ENCODE data around the gene A2M. TPM values are rescaled to one million over a fixed set of nuclear protein-coding genes. Genes with fewer than 3 reads are reported as not detected.
"Not testable (repeated sequence)": the region's sequence is repeated elsewhere in the genome, so short reads cannot be mapped to it uniquely, and the experiment has no call there.

The A2M gene
- total RNA-seq: not detected

GRCh38 chr12:9115731-9116559 is at the start of gene A2M:
Gene A2M, minus strand, starts transcription at chr12:9115919. Its CDS starts 70 bp downstream, at chr12:9115849.
- Mint-ChIP-seq H3K4me3 (no peak within 1 kb of the TSS), H3K27me3 (ENCODE audit: low read depth) (no peaks in the 10 kb centered on the region), H3K9me3 (no peaks in the 10 kb centered on the region), H3K36me3 (ENCODE audit: low read depth) (peaks cover 2% of the 10 kb centered on the region), H3K27ac (no peak within 1 kb of the TSS), H3K4me1 (ENCODE audit: low read depth) (peaks cover 18% of the 10 kb centered on the region)
- intact Hi-C loops (cut with micrococcal nuclease): no loop called here
- no peak for DNase-seq
- CTCF ChIA-PET: interaction anchor here (1.3 kb wide), 1 partner anchor 14 kb away, joined by 3 read pairs; no protein-coding TSS in a partner anchor

GRCh38 chr12:9163392-9163791 is 47.7 kb upstream of the A2M start:
- CTCF ChIA-PET: no interaction called here
- intact Hi-C loops (cut with micrococcal nuclease): no loop called here
- H3K27me3 Mint-ChIP-seq (ENCODE audit: low read depth): no peaks in the 10 kb centered on the region
- no peak overlapping the region for H3K27ac Mint-ChIP-seq
- H3K4me1 Mint-ChIP-seq (ENCODE audit: low read depth): no peaks in the 10 kb centered on the region
- H3K9me3 Mint-ChIP-seq: no peaks in the 10 kb centered on the region
- H3K4me3 Mint-ChIP-seq: no peak overlapping the region
- no peak for DNase-seq
- H3K36me3 Mint-ChIP-seq (ENCODE audit: low read depth): peaks cover 2% of the 10 kb centered on the region

DNA sequence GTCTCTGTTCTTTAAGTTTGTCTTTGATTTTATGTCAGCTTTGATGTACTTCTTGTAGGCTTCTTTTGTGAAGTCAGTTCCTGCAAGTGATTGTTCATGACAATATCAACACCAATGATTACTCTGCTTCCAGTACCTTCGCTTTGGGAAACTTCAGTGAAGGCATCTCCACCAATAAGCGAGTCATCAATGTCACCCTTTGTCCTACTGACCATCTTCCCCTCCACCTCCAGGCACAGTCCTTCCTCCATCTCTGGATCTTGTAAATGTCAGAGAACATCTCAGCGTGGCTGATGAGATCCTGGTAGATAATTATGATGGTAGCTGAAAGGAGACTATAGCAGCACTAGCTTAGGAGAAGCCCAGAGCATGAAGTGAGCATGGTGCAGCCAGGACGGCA is 40.4 kb upstream of the A2M start:
- no peak overlapping the region for H3K27ac Mint-ChIP-seq
- intact Hi-C loops (cut with micrococcal nuclease): no loop called here
- DNase-seq: no peak
- H3K27me3 Mint-ChIP-seq (ENCODE audit: low read depth): no peaks in the 10 kb centered on the region
- H3K4me3 Mint-ChIP-seq: no peak overlapping the region
- peaks cover 7% of the 10 kb centered on the region for H3K36me3 Mint-ChIP-seq (ENCODE audit: low read depth)
- H3K4me1 Mint-ChIP-seq (ENCODE audit: low read depth): no peaks in the 10 kb centered on the region
- CTCF ChIA-PET: interaction anchor here (0.5 kb wide), 1 partner anchor 107 kb away, joined by 3 read pairs; no protein-coding TSS in a partner anchor
- no peaks in the 10 kb centered on the region for H3K9me3 Mint-ChIP-seq

DNA sequence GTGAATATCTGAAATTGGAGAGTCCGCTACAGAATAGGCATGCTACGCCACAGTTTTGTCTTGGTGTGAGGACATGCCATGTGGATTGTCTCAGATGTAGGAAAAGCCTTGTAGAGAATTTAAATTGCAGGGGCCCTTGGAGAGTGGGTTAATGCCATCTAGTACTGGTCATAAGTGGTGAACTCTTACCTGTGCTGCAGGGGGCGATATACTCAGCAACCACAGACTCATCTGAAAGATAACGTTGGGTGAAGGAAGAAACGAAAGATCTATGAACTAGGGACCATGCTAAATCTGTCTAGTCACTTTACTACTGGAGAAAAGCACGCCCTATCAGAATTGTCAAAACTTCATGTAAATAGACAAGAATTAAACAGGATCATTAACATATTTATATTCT is 33.7 kb upstream of the A2M start:
- Mint-ChIP-seq H3K4me1 (ENCODE audit: low read depth) (peaks cover 15% of the 10 kb centered on the region), H3K36me3 (ENCODE audit: low read depth) (peaks cover 17% of the 10 kb centered on the region), H3K27ac (no peak overlapping the region), H3K27me3 (ENCODE audit: low read depth) (no peaks in the 10 kb centered on the region), H3K4me3 (no peak overlapping the region), H3K9me3 (peaks cover 12% of the 10 kb centered on the region)
- DNase-seq: no peak
- CTCF ChIA-PET: interaction anchor here (0.7 to 1.4 kb wide), 3 partner anchors 9 to 35 kb away, joined by 3 to 4 read pairs (median 3); no protein-coding TSS in a partner anchor
- intact Hi-C loops (cut with micrococcal nuclease): no loop called here

GRCh38 chr12:9148926-9149325 is 33.2 kb upstream of the A2M start:
- Mint-ChIP-seq H3K9me3 (peaks cover 16% of the 10 kb centered on the region), H3K36me3 (ENCODE audit: low read depth) (peaks cover 18% of the 10 kb centered on the region), H3K27ac (no peak overlapping the region), H3K27me3 (ENCODE audit: low read depth) (no peaks in the 10 kb centered on the region), H3K4me3 (no peak overlapping the region), H3K4me1 (ENCODE audit: low read depth) (peaks cover 15% of the 10 kb centered on the region)
- no peak for DNase-seq
- CTCF ChIA-PET: interaction anchor here (0.7 to 1.4 kb wide), 2 partner anchors 14 to 35 kb away, joined by 3 to 4 read pairs; no protein-coding TSS in a partner anchor
- intact Hi-C loops (cut with micrococcal nuclease): no loop called here

GRCh38 chr12:9147461-9147860 is 31.7 kb upstream of the A2M start:
- Mint-ChIP-seq H3K27ac (no peak overlapping the region), H3K36me3 (ENCODE audit: low read depth) (peaks cover 21% of the 10 kb centered on the region), H3K27me3 (ENCODE audit: low read depth) (no peaks in the 10 kb centered on the region), H3K9me3 (peaks cover 22% of the 10 kb centered on the region), H3K4me1 (ENCODE audit: low read depth) (peaks cover 15% of the 10 kb centered on the region), H3K4me3 (no peak overlapping the region)
- CTCF ChIA-PET: interaction anchor here (0.7 to 0.8 kb wide), 2 partner anchors 30 to 83 kb away, joined by 3 to 6 read pairs; no protein-coding TSS in a partner anchor
- intact Hi-C loops (cut with micrococcal nuclease): loop anchor here (2.0 kb wide), 1 partner anchor 97 kb away; no protein-coding TSS in a partner anchor
- no peak for DNase-seq

- peaks cover 15% of the 10 kb centered on the region for H3K4me1 Mint-ChIP-seq (ENCODE audit: low read depth)
- intact Hi-C loops (cut with micrococcal nuclease): no loop called here
- H3K36me3 Mint-ChIP-seq (ENCODE audit: low read depth): peaks cover 21% of the 10 kb centered on the region
- peaks cover 22% of the 10 kb centered on the region for H3K9me3 Mint-ChIP-seq
- CTCF ChIA-PET: no interaction called here
- H3K27ac Mint-ChIP-seq: no peak overlapping the region
- H3K27me3 Mint-ChIP-seq (ENCODE audit: low read depth): no peaks in the 10 kb centered on the region
- no peak overlapping the region for H3K4me3 Mint-ChIP-seq
- DNase-seq: no peak
Observed at GRCh38 chr12:9144730-9145106, 29.0 kb upstream of the A2M start.

DNA sequence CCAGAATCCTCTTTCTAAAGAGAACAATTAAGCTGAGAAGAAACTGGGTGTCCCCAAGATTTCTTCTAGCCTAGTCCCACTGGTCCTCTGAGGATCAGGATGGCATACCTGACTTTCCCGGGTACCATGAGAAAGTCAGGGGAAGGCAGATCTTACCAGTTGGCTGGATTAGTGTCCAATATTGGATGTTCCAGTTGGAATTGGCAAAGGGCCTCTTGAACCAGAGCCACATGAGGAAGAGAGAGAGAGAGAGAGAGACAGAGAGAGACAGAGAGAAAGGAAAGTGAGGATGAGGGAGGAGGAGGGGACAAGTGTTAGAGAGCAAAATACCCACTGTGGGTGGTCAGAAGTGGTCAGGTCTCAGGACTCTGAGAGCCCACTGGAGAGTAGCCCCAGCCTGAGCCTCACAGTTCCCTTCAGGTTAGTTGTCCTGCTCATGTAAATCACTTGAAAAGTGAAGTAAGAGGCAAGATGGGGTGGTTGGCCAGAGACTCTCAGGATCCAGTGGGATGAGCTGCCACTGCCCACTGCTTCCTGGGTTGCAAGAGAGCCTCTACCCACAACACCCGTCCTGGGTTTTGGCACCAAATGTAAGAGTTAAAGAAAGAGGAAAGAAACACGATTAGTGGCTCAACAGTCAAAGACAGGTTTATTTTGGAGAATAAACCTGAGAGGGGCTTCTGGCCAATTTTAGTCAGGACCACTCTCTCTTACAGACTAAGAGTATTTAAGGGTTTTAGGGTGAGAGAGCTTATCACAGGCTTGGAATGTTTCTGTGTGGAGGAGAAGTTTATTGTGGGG is 28.4 kb upstream of the A2M start:
- H3K4me1 Mint-ChIP-seq (ENCODE audit: low read depth): peaks cover 15% of the 10 kb centered on the region
- CTCF ChIA-PET: no interaction called here
- intact Hi-C loops (cut with micrococcal nuclease): no loop called here
- H3K27ac Mint-ChIP-seq: no peak overlapping the region
- no peak for DNase-seq
- H3K4me3 Mint-ChIP-seq: no peak overlapping the region
- peaks cover 22% of the 10 kb centered on the region for H3K9me3 Mint-ChIP-seq
- H3K36me3 Mint-ChIP-seq (ENCODE audit: low read depth): peaks cover 21% of the 10 kb centered on the region
- no peaks in the 10 kb centered on the region for H3K27me3 Mint-ChIP-seq (ENCODE audit: low read depth)

- no peak for DNase-seq
- H3K27ac Mint-ChIP-seq: no peak overlapping the region
- peaks cover 21% of the 10 kb centered on the region for H3K36me3 Mint-ChIP-seq (ENCODE audit: low read depth)
- peaks cover 15% of the 10 kb centered on the region for H3K4me1 Mint-ChIP-seq (ENCODE audit: low read depth)
- intact Hi-C loops (cut with micrococcal nuclease): no loop called here
- peaks cover 22% of the 10 kb centered on the region for H3K9me3 Mint-ChIP-seq
- H3K4me3 Mint-ChIP-seq: no peak overlapping the region
- H3K27me3 Mint-ChIP-seq (ENCODE audit: low read depth): no peaks in the 10 kb centered on the region
- CTCF ChIA-PET: no interaction called here
Observed at GRCh38 chr12:9143137-9143536, 27.4 kb upstream of the A2M start.

DNA sequence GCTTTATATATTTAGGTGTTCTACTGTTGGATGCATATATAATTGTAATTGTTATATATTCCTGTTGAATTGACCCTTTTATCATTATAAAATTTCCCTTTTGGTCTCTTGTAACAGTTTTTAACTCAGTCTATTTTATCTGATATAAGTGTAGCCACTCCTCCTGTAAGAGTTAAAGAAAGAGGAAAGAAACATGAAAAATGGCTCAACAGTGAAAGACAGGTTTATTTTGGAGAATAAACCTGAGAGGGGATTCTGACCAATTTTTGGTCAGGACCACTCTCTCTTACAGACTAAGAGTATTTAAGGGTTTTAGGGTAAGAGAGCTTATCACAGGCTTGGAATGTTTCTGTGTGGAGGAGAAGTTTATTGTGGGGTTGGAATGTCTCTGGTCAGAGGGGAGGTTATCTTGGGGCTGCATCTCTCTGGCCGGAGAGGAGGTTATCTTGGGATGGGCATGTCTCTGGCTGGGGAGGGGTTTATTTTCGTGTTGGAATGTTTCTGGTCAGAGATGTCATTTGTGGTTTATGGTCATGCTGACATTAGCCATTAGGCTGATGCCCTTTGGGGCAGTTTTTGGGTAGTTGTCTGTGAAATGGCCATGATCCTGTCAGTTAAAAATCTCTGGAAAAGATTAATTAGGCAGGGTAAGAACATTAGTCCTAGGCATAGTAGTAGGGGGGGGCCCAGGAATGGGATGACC is 24.0 kb upstream of the A2M start:
- H3K27me3 Mint-ChIP-seq (ENCODE audit: low read depth); H3K4me1 Mint-ChIP-seq (ENCODE audit: low read depth); DNase-seq; intact Hi-C loops (cut with micrococcal nuclease); H3K4me3 Mint-ChIP-seq; H3K27ac Mint-ChIP-seq; CTCF ChIA-PET: not testable (repeated sequence)
- Mint-ChIP-seq H3K9me3 (peaks cover 14% of the 10 kb centered on the region), H3K36me3 (ENCODE audit: low read depth) (peaks cover 11% of the 10 kb centered on the region)

GRCh38 chr12:9135903-9136310 is 20.2 kb upstream of the A2M start:
- CTCF ChIA-PET: interaction anchor here (1.1 to 1.5 kb wide), 4 partner anchors 10 to 32 kb away, joined by 3 to 5 read pairs (median 4); no protein-coding TSS in a partner anchor
- intact Hi-C loops (cut with micrococcal nuclease): no loop called here

More at GRCh38 chr12:9135903-9136310, 20.2 kb upstream of the A2M start:
- DNase-seq: no peak
- no peaks in the 10 kb centered on the region for H3K4me1 Mint-ChIP-seq (ENCODE audit: low read depth)
- H3K36me3 Mint-ChIP-seq (ENCODE audit: low read depth): no peaks in the 10 kb centered on the region
- no peaks in the 10 kb centered on the region for H3K27me3 Mint-ChIP-seq (ENCODE audit: low read depth)
- no peak overlapping the region for H3K27ac Mint-ChIP-seq
- no peaks in the 10 kb centered on the region for H3K9me3 Mint-ChIP-seq
- no peak overlapping the region for H3K4me3 Mint-ChIP-seq

Measured in activated naive CD4-positive, alpha-beta T cell treated with anti-CD3 and anti-CD28 coated beads for 36 hours (primary cell).